Left forelimb (tissue), 1 donor: ENCODE data around the gene DIAPH3.

Experiments used
- DNase-seq: peaks from one replicate; pipeline ENCODE4 v3.0.0-alpha.2; 2018; ENCODE audit warnings: low spot score

DIAPH3 gene

GRCh38 chr13:60152114-60152513, 11.6 kb downstream of the DIAPH3 start:
- DNase-seq: no peak

GRCh38 chr13:60150538-60150937, 13.2 kb downstream of the DIAPH3 start:
- DNase-seq: no peak

- no peak for DNase-seq
Measured at GRCh38 chr13:60148918-60149317, 14.8 kb downstream of the DIAPH3 start.

DNA sequence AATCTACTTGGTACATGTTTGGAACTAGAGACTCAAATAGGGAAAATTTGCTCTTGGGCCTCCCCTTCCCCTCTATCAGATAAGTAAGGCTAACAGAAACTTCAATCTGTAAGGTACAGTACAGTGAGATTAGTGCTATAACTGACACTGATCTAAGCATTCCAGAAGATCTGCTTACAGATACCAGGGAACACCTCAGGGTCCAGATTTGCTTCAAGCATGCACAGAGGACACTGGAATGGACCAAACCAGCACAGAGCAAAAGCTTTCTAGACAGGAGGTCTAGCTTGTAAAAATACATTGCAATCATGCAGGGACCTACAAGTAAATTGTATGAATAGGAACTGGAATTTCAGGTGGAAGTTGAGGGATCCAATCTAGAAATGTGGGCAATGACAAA, 16.4 kb downstream of the DIAPH3 start:
- no peak for DNase-seq

- no peak for DNase-seq
Measured at GRCh38 chr13:60146471-60146870, 17.3 kb downstream of the DIAPH3 start.

GRCh38 chr13:60143775-60144174, 20.0 kb downstream of the DIAPH3 start:
- no peak for DNase-seq

GRCh38 chr13:60139272-60139671, 24.5 kb downstream of the DIAPH3 start:
- DNase-seq: no peak

DNA sequence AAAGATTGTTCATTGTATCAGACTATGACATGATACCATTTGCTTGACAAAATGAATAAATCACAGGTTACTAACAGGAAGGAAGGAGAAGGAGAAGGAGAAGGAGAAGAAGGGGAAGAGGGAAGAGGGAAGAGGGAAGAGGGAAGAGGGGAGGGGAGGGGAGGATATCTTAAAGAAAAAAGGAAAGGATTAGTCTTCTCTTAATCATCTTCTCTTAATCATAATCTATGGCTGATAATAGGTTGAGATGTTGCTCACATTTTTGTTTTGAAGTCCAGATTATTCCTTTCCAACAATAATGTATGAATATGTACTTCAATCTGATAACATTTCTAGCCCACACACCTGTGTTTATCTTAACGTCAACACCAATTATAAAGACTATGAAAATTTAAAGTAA, 25.1 kb downstream of the DIAPH3 start:
- DNase-seq: no peak

DNA sequence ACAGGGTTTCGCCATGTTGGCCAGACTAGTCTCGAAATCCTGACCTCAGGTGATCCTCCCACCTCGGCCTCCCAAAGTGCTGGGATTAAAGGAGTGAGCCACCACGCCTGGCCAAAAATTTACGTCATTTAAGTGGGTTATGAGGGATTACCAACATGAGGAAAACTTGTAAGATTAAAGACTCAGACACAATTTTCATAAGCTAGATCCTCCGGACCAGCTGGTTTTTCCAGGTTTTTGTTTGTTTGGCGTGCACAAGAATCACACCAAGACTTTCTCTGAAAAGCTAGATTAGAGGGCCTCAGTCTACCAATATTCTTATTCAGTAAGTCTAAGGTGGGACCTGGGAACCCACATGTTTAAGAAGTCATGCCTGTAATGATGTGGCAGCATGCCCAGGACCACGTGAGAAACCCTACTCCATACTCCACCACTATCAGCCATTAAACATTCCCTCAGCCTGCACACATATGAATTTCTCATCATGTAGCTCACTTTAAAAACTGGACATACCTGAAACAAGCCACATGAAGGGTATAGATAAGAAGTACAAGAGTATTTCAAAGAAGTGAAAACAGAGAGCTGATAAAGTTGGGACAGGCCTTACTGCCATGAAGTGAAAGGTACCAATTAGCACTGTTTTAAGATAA, 25.7 kb downstream of the DIAPH3 start:
- DNase-seq: no peak

DNA sequence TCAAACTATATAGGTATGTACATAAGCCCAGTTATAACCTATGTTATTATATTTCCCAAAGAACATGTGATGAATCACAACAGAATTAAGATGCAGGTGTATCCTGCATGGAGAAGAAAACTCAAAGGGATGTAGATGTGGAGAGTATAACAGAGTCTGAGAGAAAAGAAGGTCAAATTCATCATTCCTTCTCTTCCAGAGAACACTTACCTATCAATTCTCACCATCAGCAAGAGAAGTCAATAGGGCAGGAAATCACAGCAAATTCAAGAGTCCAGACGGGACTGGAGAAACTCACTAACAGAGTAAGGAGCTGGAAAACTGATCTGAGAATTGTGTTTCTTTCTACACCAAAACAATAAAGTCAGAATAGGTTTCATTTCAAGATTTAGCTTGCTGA, 28.4 kb downstream of the DIAPH3 start:
- no peak for DNase-seq

- DNase-seq: no peak
Measured at GRCh38 chr13:60134376-60134775, 29.4 kb downstream of the DIAPH3 start.

DNA sequence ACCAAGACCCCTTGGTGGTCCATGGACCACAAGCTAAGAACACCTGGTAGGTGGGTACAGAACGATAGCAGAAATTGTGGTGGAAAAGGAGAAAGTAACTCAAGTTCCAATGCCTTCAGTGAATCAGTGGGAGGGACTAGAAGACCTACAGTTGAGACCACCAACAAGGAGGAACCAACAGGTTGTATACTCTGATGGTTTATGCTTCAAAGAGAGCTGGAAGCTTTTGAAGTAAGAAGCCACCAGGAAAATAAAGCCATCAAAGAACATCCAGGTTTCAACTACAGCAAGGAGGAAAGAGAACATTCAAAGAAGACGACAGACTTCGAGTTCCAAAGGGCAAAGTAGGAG, 42.4 kb downstream of the DIAPH3 start:
- DNase-seq: no peak

DNA sequence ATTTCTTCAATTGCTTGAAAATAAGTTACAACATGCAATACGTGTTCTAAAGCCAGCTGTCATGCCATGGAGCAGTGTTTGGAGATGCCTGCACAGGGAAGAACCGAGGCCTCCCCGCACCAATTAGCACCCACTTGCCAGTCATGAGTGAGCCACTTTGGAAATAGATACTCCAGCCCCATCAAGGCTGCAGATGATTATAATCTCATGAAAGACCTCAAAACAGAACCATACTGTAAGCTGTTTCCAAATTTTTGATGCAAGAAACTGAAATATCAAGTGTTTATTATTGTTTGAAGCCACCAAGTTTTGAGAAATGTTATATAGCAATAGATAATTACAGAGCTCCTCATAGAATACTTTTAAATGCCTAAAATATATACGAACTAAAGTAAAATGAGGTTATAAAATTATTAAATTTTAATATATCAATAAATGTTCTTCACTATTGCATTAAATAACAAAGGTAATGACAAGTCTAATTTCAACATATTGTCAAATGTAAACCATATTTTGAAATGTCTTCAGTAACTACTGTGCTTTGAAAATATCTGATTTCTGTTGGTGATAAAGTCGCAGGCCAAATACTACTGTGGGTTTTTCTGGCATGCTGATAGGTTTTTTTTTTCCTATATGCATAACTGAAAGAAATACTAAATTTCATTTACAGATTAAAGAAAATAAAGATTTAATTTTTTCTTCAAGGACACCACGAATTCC, 43.0 kb downstream of the DIAPH3 start:
- DNase-seq: no peak

- DNase-seq: no peak
Measured at GRCh38 chr13:60118696-60119400, 44.9 kb downstream of the DIAPH3 start.

DNA sequence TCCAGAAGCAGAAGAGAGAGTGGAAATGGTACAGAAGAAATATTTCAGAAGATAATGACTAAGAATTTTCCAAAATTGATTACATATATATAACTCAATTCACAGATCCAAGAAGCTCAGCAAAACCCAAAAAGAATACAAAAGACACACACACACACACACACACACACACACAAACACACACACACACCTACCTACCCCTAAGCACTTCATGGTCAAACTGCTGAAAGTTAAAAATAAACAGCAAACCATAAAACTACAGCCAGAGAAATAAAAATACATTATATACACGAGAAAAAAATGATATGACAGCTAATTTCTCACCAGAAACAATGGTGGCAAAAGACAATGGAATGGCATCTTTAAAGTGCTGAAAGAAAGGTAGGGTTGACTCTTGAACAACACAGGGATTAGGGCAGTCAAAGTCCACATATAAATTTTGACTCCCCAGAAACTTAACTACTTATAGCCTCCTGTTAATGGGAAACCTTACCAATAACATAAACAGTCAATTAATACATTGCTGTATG, 49.2 kb downstream of the DIAPH3 start:
- no peak for DNase-seq

DNA sequence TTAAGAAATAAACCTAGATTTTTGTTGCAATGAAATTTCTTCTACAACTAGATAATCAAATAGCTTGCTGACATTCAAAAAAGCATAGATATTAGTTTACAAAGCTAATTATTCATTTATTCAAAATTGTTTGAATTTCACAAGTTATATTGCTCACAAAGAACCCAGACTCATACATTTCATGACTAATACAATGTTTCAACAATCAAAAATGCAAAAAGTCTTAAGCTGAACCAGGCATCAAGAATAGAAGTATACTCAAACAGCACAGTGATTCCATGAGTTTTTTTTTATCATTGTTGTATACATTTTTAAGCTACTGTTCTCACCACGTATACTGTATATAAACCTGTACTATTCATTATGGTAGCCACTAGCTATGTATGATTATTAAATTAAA, 51.0 kb downstream of the DIAPH3 start:
- no peak for DNase-seq

GRCh38 chr13:60111691-60112090, 52.0 kb downstream of the DIAPH3 start:
- no peak for DNase-seq

GRCh38 chr13:60109285-60109684, 54.4 kb downstream of the DIAPH3 start:
- no peak for DNase-seq

DNA sequence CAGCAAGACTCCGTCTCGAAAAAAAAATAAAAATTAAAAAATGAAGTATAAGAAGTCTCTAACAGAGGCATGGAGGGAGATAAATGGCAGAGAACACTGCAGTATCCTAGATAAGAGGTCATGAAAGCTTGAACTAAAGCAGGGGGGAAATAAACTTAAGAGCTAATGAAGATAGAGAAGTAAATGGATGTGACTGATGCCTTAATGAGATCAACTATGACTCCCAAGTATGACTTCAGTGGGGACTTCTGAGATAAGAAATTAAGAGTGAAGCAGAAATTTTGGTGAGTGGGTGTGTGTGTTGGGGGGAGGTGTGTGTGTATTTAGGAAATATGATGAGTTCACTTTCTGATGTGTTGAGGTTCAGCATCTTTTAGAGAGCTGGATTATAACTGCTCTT, 55.1 kb downstream of the DIAPH3 start:
- no peak for DNase-seq

GRCh38 chr13:60099631-60100420, 63.9 kb downstream of the DIAPH3 start:
- DNase-seq: no peak

- no peak for DNase-seq
Measured at GRCh38 chr13:60095300-60095699, 68.4 kb downstream of the DIAPH3 start.

- no peak for DNase-seq
Measured at GRCh38 chr13:60094385-60095088, 69.2 kb downstream of the DIAPH3 start.
